MM.1S (cell line): Measurements from ENCODE around the gene TNIK.

Experiments used
- DNase-seq: peaks from one replicate; pipeline ENCODE4 v3.0.0-alpha.2; 2015
- H2AFZ ChIP-seq: fragments of 300-600 bp; sonication (generic); 2 replicates; pipeline ENCODE4 v1.6.0; 2016; ENCODE audit warnings: antibody characterized with exemption, low read length
- H3F3A ChIP-seq: fragments of 300-600 bp; sonication (generic); 2 replicates; pipeline ENCODE4 v1.6.1; 2016; ENCODE audit warnings: mild to moderate bottlenecking, antibody characterized with exemption, low read length, moderate library complexity, mixed read lengths; ENCODE audit not compliant: insufficient read depth
- H3K27ac ChIP-seq: fragments of 300-600 bp; sonication (generic); 2 replicates; pipeline ENCODE4 v1.5.1; 2016; ENCODE audit warnings: mild to moderate bottlenecking, low read length
- H3K27me3 ChIP-seq: fragments of 300-600 bp; sonication (generic); replicated peaks from 2 replicates; pipeline ENCODE4 v1.6.0; 2016; ENCODE audit warnings: low read length; ENCODE audit not compliant: insufficient read depth
- H3K36me3 ChIP-seq: fragments of 300-600 bp; sonication (generic); replicated peaks from 2 replicates; pipeline ENCODE4 v1.6.1; 2016; ENCODE audit warnings: mild to moderate bottlenecking, low read length, mixed read lengths; ENCODE audit not compliant: insufficient read depth
- H3K4me1 ChIP-seq: fragments of 300-600 bp; sonication (generic); 2 replicates; pipeline ENCODE4 v1.6.1; 2016; ENCODE audit warnings: low read length, mixed read lengths
- H3K4me2 ChIP-seq: fragments of 300-600 bp; sonication (generic); 2 replicates; pipeline ENCODE4 v1.6.0; 2016; ENCODE audit warnings: low read depth, low read length
- H3K4me3 ChIP-seq: fragments of 300-600 bp; sonication (generic); 2 replicates; pipeline ENCODE4 v1.5.1; 2016; ENCODE audit warnings: low read length, mixed read lengths
- H3K79me2 ChIP-seq: fragments of 300-600 bp; sonication (generic); 2 replicates; pipeline ENCODE4 v1.6.1; 2016; ENCODE audit warnings: mixed run types, low read length, mixed read lengths
- H3K9ac ChIP-seq: fragments of 300-600 bp; sonication (generic); 2 replicates; pipeline ENCODE4 v1.6.1; 2016; ENCODE audit warnings: low read length, mixed read lengths
- H3K9me2 ChIP-seq: fragments of 300-600 bp; sonication (generic); replicated peaks from 2 replicates; pipeline ENCODE4 v1.6.1; 2016; ENCODE audit warnings: mild to moderate bottlenecking, low read length, mixed read lengths; ENCODE audit not compliant: insufficient read depth
- H3K9me3 ChIP-seq: fragments of 300-600 bp; sonication (generic); replicated peaks from 2 replicates; pipeline ENCODE4 v1.6.1; 2016; ENCODE audit warnings: mild to moderate bottlenecking, low read length, mixed read lengths; ENCODE audit not compliant: insufficient read depth
- H4K20me1 ChIP-seq: fragments of 300-600 bp; sonication (generic); 2 replicates; pipeline ENCODE4 v1.6.1; 2016; ENCODE audit warnings: mild to moderate bottlenecking, low read length, moderate library complexity, mixed read lengths; ENCODE audit not compliant: insufficient read depth
- EZH2 ChIP-seq: fragments of 300-600 bp; sonication (generic); optimal IDR thresholded peaks from 2 replicates; pipeline ENCODE3; 2017; ENCODE audit warnings: low read depth, mild to moderate bottlenecking, antibody characterized with exemption, low read length, mixed read lengths
- EZH2phosphoT487 ChIP-seq: fragments of 300-600 bp; sonication (generic); IDR thresholded peaks from 2 replicates; pipeline ENCODE4 v1.6.1; 2018; ENCODE audit warnings: antibody characterized with exemption, low read length
- TF ChIP-seq, protein P1 (sequence below): fragments of 300-600 bp; sonication (generic); IDR thresholded peaks from 2 replicates; pipeline ENCODE4 v1.5.1; 2016; ENCODE audit warnings: antibody characterized with exemption, low read length, mixed read lengths

The TNIK gene

DNA sequence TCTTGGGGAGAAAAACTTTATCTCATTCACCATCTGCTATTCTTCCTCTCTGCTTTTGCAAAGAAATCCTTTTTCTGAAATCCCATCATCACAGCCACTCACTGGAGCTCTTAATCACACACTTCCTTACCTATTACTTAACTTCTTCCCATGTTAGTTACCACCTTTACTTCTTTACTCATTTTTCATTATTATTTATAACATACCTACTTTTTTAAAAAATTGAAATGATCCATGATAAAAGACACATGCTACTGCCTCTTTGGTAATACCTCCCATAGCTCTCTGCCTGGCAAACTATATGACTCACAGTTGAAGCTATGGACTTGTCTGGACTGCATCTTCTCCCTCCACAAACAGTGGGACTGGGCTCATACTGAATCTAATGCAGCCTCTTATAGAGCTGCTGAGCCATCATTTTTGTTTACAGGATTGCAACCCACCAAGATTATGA, 150.3 kb downstream of the TNIK start:
- no peaks in the 10 kb centered on the region for H3K79me2 ChIP-seq

DNA sequence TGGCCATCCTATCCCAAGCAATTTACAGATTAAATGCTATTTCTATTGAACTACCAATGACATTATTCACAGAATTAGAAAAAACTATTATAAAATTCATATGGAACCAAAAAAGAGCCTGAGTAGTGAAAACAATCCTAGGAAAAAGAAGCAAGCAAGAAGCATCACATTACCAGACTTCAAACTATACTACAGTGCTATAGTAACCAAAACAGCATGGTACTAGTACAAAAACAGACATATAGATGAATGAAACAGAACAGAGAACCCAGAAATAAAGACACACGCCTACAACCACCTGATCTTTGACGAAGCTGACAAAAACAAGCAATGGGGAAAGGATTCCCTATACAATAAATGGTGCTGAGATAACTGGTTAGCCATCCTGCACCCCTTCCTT, 152.2 kb downstream of the TNIK start:
- H3K4me1 ChIP-seq, result no peaks in the 10 kb centered on the region
- DNase-seq, result no peak
- H3F3A ChIP-seq, result no peaks in the 10 kb centered on the region
- H3K79me2 ChIP-seq, result no peaks in the 10 kb centered on the region
- H3K27me3 ChIP-seq, result no peaks in the 10 kb centered on the region
- H3K4me2 ChIP-seq, result no peak overlapping the region
- no peaks in the 10 kb centered on the region for H4K20me1 ChIP-seq
- no peaks in the 10 kb centered on the region for H3K9me2 ChIP-seq
- H3K9me3 ChIP-seq, result no peaks in the 10 kb centered on the region
- no peak overlapping the region for H2AFZ ChIP-seq
- no peak overlapping the region for H3K9ac ChIP-seq
- no peak overlapping the region for H3K27ac ChIP-seq
- no peak overlapping the region for H3K4me3 ChIP-seq
- TF ChIP-seq EZH2 (no peak), EZH2phosphoT487 (no peak)
- TF ChIP-seq, protein P1, sequence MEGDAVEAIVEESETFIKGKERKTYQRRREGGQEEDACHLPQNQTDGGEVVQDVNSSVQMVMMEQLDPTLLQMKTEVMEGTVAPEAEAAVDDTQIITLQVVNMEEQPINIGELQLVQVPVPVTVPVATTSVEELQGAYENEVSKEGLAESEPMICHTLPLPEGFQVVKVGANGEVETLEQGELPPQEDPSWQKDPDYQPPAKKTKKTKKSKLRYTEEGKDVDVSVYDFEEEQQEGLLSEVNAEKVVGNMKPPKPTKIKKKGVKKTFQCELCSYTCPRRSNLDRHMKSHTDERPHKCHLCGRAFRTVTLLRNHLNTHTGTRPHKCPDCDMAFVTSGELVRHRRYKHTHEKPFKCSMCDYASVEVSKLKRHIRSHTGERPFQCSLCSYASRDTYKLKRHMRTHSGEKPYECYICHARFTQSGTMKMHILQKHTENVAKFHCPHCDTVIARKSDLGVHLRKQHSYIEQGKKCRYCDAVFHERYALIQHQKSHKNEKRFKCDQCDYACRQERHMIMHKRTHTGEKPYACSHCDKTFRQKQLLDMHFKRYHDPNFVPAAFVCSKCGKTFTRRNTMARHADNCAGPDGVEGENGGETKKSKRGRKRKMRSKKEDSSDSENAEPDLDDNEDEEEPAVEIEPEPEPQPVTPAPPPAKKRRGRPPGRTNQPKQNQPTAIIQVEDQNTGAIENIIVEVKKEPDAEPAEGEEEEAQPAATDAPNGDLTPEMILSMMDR, result no peak
- no peaks in the 10 kb centered on the region for H3K36me3 ChIP-seq

More for the DNA sequence above, 150.3 kb downstream of the TNIK start:
- no peaks in the 10 kb centered on the region for H3K9me2 ChIP-seq
- DNase-seq, result no peak
- H3K9me3 ChIP-seq, result no peaks in the 10 kb centered on the region
- H3K27ac ChIP-seq, result no peak overlapping the region
- no peaks in the 10 kb centered on the region for H3K27me3 ChIP-seq
- no peaks in the 10 kb centered on the region for H3K4me1 ChIP-seq
- H4K20me1 ChIP-seq, result no peaks in the 10 kb centered on the region
- no peak overlapping the region for H3K4me2 ChIP-seq
- H3K4me3 ChIP-seq, result no peak overlapping the region
- no peaks in the 10 kb centered on the region for H3K36me3 ChIP-seq
- H3K9ac ChIP-seq, result no peak overlapping the region
- TF ChIP-seq EZH2phosphoT487 (no peak), EZH2 (no peak)
- TF ChIP-seq, protein P1, result no peak
- H3F3A ChIP-seq, result no peaks in the 10 kb centered on the region
- H2AFZ ChIP-seq, result no peak overlapping the region

DNA sequence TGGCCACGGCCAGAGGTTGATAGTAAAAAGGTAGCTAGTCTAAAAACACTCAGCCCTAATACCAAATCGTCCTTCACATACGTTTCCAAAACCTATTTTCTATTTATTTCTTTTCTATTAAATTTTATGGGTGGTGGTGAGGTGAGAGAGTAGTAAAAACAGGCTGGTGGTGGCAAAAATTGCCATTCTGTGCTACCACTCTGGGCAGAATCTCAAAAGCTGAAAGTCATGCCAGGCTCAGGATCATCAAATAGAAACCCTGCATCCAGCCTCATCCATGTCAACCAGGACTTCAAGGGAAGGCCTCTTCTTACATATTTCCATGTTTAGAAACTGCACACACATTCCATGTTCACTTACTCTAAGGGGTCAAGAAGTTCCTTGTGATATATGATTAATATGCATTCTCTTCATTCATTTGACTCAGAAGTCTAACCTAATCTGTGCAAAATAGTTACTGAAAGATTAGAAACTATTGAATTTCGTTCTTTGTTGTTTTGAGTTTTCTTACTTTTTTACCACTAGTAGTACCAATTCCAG, 153.1 kb downstream of the TNIK start:
- H3K9ac ChIP-seq, result no peak overlapping the region
- no peaks in the 10 kb centered on the region for H3K36me3 ChIP-seq
- H3K9me2 ChIP-seq, result no peaks in the 10 kb centered on the region
- H3K27ac ChIP-seq, result no peak overlapping the region
- H3K4me2 ChIP-seq, result no peak overlapping the region
- H2AFZ ChIP-seq, result no peak overlapping the region
- H3K4me1 ChIP-seq, result no peaks in the 10 kb centered on the region
- no peaks in the 10 kb centered on the region for H4K20me1 ChIP-seq
- H3K79me2 ChIP-seq, result no peaks in the 10 kb centered on the region
- no peaks in the 10 kb centered on the region for H3K27me3 ChIP-seq
- TF ChIP-seq, protein P1, result no peak
- no peak for TF ChIP-seq EZH2
- no peak for TF ChIP-seq EZH2phosphoT487
- no peaks in the 10 kb centered on the region for H3F3A ChIP-seq
- no peak overlapping the region for H3K4me3 ChIP-seq
- no peak for DNase-seq
- no peaks in the 10 kb centered on the region for H3K9me3 ChIP-seq
